HG03280 (cell line): ENCODE measurements around the gene COL17A1.

Experiments used
- ATAC-seq: cut with Tn5 transposase; IDR thresholded peaks from one replicate; pipeline ENCODE4 v1.9.1; 2021; ENCODE audit warnings: mild to moderate bottlenecking, moderate library complexity; ENCODE audit not compliant: unreplicated experiment

Gene COL17A1

DNA sequence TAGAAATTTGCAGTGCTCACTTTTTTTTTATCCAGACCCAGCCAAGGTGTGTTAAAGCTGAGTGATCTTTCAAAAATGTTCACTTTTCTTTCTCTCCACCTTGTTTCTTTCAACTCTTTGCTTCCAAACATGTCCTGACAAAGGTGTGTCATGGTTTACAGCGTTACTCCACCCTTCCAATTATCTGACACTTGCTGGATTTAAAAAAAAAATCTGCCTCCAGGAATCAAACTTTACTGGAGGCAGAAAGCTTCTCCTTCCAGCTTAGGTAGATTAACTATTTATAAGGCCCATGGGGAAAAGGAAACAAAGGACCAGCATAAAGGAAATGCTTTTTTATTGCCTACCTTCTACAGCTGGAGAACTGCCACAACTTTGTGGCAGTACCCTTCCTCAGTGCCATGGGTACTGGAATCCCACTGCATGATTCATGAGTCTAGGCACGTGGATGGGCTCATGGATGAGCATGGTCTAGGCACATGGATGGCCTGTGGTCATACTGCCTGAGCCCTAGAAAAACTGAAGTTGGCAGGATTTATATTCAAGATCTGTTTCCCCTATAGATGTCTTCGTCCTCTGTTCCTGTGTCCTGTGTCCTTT, at the start of gene COL17A1:
TSS of gene COL17A1 (minus strand) at position 80 of the 600 bp plus-strand sequence. CDS start 5,207 bp downstream, outside the sequence.
- ATAC-seq = no peak

DNA sequence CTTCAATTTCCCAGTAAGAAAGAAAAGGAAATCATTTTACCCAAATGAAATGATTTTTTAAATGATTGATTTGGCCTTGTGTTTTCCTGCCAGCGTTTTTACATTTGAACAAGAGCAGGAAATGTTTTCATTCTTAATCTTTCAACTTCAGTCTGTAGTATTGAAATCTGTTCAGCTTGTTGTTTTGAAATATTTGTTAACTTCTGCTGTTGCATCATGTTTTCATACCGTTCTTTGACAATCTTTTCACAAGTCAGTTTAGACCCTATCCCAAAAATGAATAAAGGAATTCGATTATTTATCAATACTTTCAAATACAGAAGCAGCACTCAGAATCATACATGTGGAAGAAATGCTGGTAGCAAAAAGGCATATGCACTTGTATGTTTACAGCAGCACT, 44.4 kb upstream of the COL17A1 start:
- no peak for ATAC-seq

DNA sequence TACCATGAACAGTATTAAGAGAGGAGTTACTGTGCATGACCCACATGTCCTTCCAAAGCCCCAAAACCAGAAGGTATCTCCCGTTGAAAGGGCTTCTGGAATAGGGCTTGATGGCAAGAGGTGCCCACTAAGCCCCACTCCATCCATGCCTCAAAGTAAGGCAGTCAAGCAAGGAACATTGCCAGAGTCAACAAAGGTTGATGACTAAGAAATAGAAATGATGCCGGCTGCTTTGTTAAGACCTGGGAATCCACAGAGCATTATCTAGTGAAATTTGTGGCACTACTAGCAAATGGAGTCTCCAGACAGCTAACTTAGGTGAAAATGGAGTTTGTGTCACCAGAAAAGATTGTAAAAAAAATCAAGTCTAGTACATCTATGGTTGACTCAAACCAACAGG, 42.5 kb upstream of the COL17A1 start:
- ATAC-seq = no peak

DNA sequence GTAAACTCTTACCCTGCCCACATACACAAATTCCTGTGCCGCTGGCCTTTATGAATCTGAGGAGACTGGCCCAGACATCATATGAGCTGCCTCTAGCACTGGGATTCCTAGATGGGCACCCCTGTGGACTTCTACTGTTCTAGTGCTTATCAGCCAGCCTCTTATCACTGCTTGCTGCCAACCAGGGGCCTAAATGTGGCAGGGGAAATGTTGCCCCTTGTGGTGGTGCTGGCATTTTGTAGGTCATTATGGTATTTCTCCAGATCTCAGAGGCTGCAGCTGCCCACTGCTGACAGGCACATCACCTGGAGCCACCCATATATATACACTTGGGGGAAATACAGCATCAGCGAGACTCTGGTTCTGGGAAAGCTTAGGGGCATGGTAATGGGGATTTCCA, 41.7 kb upstream of the COL17A1 start:
- no peak for ATAC-seq

DNA sequence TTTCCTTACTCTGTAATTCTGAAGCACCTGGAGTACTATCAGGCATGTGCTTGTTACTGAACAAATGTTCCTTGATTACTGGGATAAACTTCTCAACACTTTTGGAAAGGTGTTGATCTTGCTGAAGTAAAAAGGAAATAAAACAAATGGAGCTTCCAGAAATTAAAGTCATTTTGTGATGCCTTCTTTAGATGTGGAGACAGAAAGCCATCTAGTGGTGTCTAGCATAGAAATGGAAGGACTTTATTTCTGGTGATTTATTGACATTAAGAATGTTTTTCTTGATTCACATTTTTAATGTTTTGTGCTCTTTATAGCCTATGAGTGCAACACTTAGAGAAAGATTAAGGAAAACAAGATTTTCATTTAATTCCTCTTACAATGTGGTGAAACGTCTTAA, 37.7 kb upstream of the COL17A1 start:
- ATAC-seq = no peak

DNA sequence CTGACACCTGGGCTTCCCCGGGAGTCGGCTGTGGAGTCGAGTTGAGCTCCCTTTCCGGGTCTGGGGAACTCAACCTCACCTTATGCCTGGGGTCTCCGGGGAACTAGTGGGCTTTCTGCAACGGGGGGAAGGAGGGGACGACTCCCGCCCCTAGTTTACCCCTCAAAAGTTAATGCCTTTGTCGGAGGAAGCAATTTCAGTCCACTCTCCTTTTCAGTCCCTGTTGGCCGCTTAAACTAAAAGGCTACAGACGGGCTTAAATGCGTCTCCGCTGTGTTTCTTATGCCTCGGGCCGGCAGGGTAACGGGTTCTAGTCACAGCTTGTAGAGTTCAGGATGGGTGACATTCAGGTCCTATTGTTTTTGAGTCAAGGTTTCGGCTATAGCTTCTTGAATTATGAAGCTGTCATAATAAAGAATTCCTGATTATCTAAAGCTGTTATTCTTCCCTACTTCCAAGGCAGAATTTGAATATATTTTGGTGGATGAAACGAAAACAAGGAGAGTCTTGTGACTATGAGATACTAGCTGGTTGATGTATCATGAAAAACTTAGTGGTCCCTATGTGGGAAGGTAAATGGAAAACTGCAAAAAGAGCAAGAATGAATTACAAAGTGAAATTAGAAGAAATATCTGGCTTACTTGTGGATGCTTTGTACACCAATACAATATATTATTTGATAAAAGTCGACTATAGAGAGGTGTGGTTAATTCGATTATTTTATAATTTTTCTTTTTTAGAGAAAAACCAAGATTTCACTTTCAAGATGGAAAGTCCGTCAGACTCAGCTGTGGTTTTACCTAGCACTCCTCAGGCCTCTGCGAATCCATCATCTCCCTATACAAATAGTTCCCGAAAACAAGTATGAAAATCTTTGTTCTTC, 36.8 kb upstream of the COL17A1 start:
- ATAC-seq = no peak

DNA sequence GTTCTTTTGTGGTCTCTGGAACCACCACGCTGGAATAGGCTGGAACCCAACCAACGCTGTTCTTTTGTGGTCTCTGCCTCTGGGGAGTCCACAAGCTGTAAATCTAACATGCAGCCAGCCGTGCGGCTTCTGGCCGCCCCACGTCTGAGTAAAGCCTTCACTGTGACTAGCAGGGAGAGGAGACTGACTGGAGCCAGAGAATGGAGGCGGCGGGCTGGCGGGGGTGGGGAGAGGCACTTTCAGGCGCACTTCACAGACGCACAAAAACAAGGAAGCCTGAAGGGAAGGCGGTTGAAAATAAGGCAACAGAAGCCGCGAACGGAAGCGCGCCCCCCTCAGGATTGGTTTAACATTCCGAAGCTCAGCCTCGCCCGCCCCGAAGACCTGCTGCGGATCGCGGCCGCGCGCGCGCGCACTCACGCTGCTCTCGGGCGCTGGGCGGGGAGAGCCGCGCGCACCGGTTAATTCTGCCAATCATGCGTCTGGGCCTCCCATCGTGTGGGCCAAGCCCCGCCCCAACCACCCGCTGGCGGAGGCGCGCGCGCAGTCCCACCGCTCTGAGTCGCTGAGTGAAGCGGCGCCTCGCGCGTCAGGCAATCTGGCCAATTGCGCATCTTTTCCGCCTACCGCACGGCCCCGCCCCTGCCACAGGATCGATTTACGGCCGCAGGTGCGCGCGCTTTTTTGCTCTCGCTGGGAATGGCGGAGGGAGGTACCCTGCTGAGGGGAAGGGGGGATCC, 36.0 kb upstream of the COL17A1 start, which contains the start of gene SFR1:
TSS of gene SFR1 (plus strand) at position 687 of the 740 bp plus-strand sequence. CDS start at position 700, 13 bp downstream.
- peak; percentile 90 for ATAC-seq

DNA sequence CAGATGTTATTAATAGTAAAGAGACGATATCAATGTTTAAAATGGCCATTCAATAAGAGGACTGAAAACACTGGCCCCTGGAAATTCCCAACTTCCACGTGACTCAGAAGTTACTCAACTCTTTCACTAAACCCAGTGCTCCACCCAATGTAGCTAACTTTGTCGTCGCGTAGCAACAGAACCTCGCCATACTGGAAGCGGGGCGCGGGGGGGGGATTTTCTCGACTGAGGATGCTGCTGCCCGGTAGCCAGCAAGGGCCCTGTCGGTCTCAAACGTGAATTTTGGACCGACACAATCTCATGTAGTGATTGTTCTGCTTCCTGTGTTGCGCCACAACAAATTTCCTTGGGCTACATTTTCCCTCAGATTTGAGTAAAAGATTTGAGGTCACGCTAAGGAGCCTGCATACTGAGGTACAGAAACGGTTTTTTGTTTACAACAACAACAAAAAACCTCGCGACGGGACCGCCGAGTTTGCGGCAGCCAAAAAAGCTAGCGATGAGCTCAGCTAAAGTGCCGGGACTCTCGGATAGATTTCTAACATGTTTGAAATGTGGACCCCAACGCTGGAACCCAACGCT, 35.3 kb upstream of the COL17A1 start:
- ATAC-seq = peak; percentile 39

DNA sequence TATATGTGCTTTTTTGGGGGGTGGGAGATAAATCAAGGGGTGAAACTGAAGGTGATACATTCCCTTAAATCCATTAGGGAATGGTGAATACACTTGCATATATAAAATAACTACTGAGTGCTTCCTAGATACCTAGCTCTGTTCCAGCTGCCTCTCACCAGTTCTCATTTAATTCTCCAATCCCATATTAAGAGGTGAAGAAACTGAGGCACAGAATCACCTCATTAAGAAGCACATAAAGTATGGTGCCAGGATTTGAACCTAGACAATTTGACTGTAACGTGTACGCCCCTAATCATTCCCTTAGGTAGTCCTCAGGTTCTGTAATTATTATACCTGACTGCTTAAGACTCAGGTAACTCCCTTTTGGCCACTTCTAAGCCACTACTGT, 34.8 kb upstream of the COL17A1 start:
- no peak for ATAC-seq

DNA sequence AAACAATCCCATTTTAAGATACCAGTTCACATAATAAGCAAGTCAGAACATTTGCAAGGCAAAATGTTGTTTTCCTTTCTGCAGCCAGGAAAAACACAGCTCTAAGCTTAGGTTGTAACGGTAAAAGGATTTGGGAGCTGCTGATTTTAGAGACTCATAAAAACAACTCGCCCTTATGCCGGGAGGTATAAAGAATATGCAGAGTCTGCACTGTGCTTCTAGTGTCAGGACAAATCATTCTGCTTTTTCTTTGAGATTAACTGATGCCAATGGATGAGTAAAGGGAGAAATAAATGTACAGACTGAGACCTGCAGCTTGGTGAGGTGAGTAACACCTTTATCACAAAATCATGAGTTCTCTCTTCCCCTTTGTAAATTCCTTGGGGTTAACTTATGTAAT, 34.3 kb upstream of the COL17A1 start:
- ATAC-seq = no peak

DNA sequence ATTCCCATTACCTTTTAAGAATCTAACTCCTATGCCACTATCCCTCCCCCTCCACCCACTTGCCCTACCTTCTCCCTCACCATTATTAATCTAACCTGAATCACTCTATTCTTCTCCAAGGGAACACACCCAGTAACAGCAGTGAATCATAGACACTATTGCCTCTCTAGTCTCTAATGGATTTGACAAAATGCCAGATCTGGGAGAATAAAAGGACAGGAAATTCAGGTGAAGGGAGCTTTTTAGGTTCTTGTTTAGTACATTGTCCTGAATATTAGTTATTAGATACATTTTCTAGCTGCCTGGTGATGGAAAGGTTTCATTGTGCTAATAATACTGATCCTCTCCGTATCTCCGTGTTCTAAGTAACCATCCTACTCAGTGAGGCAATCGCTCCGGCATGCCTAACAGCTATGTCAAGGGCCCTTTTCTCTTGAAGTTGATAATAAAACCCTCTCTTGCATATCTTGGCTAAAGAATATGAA, 32.2 kb upstream of the COL17A1 start:
- no peak for ATAC-seq

DNA sequence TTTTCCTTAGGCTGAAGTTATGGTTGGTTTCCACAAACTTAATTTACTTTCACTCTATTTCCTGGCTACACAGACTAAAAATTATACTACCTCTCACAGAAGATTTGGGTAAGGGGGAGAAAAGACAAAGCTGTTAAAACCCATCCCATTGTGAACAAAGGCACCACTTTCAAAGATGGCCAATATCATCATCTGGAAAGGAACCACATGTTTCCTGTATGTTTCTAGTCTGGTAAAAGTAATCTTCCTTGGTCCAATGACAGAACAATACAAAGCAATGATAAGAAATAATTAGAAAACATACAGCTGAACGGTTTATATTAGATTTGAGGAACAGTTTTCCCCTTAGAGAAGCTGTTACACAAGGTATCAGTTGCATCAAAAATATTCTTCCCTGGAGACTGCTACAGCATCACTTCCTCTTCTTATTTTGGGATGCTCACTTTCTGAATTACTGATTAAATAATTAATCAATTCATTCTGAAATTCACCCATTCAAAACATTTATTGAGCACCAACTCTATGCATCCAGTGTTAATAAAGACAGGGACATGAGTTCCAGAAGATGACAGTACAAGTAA, 27.8 kb upstream of the COL17A1 start:
- ATAC-seq = no peak

DNA sequence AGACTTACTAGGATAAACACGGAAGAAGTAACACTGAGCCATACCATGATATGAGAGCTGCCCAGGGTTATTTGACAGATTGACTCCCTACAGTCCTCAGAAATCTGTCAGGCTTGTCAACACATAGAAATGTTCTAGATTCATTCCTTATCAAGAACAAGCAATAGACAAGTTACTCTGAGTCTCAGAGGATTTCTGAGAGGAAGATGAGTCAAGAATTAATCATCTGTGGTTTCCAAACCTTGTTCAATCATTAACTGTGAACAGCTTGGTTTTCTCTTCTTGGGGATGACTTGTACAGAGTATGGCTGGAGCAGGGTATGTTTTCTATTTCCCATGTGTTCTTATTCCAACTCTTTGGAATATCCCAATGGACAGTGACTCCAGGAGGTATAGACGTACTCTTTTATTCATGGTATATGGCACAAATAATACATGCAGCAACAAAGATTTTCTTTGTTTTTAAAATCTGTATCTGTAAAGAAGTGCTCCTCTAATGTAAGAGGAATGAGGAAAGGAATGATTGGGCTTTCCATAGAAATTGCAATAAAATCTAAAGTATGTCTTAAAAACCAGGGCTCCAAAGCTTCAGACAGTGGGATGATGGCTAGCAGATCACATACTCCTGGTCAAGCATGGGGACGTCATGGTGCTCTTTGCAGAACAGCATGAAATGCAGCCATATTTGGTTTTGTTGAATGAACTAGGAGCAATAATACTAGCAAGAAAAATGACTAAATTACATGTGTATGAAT, 24.4 kb upstream of the COL17A1 start:
- ATAC-seq = no peak

DNA sequence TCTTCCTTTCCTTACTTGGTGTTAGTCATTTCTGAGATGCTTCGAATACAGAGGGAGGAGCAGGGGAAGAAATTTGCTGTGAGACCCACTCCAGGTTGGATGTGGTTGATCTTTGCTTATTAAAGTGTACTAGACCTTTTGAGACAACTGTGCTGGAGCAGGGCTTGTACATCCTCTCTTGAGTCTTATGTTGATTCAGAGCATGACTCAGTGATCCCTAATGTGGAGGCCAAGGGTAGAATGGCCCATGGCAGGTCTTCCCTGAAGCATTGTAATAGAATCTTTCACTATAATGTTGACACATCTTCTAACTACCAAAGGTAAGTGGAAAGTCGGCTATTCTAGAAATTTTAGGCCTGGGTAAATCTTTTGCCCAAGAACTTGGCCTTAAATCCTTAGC, 19.2 kb upstream of the COL17A1 start:
- ATAC-seq = no peak

DNA sequence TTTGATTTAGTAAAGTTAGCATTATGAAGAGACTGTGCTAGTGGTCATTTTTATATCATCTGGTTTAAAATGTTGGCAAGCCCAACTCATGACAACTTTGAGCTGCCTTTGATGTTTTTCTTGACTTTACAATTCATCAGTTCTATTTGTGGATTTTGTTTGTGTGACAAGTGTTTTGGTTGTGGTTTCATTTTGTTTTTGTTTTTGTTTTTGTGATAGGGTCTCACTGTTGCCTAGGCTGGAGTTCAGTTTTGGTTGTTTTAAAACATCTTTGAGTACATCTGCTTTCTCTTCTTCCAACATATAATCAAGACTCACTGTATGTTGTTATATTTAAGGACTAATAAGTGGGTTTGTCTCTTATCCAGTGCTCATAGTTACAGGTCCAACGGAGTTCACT, 18.7 kb upstream of the COL17A1 start:
- ATAC-seq = peak; percentile 70

DNA sequence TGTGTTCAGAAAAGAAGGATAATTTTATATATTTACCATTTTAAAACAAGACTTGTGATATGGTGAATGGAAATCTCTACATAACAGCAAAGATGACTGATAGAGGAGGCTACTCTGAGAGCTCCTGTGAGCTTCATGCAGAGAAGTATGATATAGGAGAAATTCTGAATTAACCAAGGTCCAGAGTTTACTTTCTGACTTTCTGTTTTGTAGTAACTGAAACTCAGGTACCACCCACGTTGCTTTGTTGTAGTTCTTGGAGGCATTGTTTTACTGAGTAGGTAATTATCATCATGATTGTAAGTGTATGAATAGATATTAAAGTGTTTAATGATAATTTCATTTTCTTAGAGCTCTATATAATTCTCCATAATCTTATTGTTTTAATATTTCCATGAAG, 18.3 kb upstream of the COL17A1 start:
- ATAC-seq = peak; percentile 69

DNA sequence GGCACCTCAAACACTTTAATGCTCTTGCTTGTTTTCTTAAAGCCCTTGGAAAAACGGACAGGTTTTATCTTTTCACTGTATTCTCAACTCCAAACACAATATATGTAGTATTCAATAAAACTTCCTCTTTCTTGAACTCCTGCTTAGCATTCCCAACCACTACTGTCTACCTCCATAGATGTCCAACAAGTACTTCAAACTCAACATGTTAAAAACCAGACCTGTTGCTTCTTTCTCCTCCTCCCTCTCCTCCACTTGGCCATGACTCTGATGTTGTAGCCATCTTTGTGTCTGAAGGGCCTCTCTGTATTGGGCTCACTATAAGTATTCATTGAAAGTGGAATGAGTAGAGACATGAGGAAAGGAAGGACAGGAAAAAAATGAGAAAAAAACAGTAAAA, 16.2 kb upstream of the COL17A1 start:
- ATAC-seq = no peak

DNA sequence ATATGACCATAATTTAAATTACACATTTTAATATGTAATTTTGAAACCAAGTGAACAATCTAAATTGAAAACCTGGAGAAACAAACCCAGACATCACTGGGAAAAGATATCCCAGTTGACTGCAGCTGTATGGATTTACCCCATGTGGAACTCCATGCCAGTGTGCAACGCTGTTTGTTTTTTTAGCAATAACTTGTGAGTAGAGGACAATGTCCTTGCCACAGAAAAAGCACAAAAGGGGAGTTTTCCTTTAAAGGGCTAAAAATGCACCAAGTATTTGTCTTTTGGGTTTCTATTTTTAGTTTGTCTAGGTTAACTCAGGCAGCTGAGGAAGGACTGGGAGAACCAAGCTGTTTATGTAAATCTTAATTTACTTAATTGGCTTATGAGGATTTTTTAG, 15.1 kb upstream of the COL17A1 start:
- ATAC-seq = no peak

DNA sequence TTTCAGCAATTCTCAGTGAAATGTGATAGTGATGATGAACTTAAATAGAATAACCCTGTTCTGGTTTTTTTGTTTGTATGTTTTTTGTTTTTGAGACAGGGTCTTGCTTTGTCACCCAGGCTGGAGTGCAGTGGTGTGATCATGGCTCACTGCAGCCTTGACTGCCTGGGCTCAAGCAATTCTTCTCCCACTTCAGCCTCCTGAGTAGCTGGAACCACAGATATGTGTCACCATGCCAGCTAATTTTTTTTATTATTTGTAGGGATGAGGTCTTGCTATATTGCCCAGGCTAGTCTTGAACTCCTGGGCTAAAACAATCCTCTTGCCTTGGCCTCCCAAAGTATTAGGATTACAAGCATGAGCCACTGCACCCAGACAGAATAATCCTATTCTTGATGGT, 14.3 kb upstream of the COL17A1 start:
- ATAC-seq = no peak

DNA sequence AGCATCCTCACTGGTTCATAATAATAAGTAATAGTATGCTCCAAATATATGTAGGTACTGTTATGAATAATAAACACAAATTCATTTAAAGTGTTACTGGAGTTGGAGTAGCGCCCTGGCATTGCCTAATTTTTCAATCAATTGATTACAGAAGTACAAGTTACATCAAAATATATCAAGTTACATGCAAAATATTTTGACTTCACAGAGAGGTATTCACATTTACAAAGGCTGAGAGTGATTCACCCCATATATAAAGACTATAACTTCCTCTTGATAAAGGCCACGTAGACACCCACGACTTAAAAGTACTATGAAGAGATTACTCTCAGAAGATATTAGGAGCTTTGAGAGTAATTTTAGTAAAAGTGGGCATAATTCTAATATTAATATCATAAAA, 13.6 kb upstream of the COL17A1 start:
- no peak for ATAC-seq
